Activated CD4-positive, alpha-beta T cell treated with anti-CD3 and anti-CD28 coated beads for 24 hours (primary cell): Measurements from ENCODE around the gene TRIM63.

Experiments used
- DNase-seq, 2 donors: peaks; one replicate each; pipeline ENCODE4 v3.0.0-alpha.2; 2020; ENCODE audit warnings: low read depth in 2 of 2

Gene TRIM63

DNA sequence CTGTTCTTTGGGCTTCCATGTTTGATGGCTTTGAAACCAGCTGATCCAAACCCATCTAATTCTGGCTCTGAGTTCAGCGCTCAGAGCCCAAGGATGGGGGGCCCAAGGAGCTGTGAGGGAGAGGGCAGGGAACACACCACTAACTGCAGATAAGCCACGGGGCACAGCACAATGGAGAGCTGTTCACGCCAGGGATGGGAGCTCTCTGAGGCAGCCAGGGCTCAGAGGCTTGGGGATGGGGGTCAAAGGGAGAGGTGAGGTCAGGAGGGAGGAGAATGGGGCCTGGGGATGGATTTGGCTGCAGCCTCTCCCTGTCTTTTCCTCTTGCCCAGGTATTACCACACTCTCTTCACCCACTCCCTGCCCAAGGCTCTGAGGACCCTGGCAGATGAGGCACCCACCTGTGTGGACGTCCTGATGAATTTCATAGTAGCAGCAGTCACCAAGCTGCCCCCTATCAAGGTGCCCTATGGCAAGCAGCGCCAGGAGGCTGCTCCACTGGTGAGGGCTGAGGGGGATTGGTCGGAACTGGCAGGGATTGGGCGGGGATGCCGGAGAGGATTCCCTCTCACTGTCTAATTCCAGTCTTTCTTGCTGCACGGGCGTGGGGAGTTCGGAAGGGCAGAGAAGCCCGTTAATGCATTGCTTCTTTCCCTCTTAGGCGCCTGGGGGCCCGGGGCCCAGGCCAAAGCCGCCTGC is 32.8 kb downstream of the TRIM63 start:
- DNase-seq = no peak

DNA sequence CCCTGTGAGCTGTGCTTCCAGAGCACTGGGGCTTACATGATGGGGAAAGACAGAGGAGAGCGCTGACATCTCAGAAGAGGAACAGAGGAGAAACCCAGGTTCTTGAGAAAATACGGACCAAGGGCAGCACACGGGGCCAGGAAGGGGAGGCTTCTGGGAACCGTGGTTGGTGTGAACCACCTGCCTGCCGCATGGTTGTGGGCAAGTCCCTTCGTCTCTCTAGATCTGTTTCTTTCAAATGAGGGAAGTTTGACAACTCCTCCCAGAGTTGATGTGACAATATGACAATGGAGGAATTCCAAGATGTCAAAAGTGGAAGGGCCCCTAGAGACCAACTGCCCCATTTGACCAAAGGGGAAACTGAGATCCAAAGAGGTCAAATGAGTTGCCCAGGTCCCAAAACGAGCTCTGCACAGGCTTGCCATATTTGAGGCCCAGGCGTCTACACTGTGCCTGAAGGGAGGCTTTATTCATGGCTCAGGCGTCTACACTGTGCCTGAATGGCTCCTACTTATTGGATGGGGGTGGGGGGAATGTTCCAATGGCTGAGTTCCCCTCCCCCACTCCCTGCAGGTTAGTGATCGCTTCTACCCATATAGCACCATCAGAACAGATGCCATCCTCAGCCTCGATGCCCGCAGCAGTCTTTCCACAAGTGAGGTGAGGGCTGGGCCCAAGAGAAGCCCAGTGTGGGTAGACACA is 34.6 kb downstream of the TRIM63 start:
- DNase-seq = no peak

DNA sequence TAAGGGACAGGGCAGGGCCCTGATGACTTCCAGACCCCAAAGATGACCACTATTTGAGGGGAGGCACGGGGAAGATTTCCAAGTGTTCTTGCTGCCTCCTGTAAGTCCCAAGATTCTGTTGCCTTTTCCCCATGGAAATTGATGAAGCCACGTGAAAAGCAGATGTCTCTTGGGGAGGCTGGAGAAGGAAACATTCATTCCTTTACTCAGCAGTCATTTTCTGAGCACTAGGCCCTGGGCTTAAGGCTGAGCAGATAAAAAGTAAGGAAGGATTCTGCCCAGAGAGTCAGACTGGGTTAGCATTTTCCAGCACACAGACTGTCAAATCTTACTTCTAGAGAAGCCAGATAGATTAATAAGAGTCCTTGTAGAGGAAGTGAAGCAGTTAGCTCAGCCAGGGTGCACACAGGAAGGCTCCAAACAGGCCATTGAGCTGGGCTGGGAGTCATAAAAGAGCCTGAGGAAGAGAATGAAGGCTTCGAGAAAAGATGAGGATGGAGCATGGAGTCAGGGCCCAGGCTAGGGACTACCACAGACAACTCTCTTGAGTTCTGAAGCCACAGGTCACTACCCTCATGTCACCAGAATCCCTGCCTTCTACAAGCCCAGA is 35.7 kb downstream of the TRIM63 start:
- DNase-seq = no peak

DNA sequence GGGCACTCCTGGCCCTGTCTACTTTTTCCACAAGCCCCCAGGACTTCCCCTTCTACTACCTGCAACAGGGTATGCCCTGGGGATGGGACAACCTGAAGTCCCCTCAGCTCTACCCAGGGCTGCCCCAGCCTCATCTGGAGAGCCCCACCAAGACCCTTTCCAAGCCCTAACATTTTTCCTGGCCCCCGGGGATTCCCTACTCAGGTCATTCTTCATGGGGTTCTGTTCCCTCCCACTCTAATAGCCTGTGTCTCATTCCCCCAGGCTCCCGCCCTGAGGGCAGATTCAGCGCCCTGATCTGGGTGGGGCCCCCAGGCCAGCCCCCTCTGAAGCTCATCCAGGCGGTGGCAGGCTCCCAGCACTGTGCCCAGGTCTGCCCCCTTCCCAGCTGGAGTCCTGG is 36.2 kb downstream of the TRIM63 start:
- no peak for DNase-seq

DNA sequence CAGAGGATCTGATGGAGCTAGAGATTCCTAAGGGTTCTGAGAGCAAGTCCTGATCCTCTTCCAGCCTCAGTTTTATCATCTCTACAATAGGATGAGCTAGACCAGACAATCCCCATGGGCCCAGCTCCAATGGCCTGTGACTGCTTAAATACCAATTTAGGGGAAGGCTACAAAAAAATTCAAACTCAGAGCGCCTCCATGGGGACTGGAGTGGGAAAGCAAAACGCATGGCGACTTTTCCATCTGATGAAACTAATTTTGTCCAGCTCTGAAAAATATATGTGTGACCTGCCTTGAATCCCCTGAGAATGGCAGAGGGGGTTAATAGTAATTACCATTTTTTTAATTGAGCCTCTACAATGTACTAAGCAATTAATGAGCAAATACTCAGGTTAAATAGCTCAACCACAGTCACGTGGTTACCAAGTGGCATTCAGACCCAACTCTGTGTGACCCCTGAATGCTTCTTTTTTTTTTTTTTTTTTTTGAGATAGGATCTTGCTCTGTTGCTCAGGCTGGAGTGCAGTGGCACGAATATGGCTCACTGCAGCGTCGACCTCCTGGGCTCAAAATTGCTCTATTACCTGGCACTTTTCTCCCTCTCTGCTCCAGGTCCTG is 37.5 kb downstream of the TRIM63 start:
- DNase-seq = no peak

DNA sequence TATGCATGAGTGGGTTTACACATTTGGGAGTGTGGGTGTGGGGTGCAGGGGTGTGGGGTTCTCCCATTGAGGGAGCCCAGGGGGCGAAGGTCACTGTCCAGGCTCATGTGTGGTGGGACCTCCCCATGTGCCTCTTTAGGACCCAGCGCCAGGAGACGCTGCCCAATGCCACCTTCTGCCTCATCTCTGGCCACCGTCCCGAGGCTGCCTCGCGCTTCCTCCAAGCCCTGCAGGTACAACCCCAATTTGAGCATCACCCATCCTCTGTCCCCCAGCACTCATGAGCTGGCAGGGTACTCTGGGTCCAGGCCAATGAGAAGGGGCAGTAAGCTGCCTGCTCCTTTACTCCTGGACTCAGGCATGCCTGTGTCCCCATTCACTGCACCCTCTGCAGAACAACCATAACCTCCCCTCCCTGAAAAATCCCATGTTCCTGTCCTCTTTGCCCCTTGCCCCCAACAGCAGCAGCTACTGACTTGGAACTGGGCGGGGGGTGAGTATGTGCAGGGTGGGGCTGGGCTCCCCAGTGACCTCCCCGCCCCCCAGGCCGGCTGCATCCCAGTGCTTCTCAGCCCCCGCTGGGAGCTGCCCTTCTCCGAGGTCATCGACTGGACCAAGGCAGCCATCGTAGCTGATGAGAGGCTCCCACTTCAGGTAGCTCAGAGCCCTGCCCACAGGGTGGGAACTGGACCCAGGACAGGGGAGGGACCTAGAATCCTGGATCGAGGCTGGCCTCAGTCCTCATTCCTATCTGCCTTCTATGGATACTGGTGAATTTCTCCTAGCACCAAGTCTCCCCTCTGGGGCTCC is 38.2 kb downstream of the TRIM63 start:
- no peak for DNase-seq

DNA sequence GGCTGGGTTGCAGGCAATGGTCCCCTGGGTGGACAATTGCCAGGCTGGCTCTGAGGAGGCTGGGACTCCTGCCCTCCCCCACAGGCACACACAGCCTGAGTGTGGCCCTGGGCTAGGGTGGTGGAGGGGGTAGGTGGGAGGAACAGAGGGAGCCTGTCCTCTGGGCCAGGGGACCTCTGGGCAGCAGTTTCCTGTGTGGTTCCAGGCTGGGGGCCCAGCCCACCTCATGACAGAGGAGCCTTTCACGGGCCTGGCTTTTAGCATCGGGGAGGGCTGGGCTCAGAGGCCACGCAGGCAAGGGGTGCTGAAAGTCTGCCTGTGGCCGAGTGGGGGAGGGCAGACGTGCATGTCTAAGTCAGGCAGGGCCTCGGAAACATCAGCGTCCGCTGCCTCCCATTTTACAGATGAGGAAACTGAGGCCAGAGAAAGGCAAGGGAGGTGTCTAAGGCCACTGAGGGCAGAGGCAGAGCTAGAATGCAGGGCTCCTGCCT is 38.9 kb downstream of the TRIM63 start:
- no peak for DNase-seq

DNA sequence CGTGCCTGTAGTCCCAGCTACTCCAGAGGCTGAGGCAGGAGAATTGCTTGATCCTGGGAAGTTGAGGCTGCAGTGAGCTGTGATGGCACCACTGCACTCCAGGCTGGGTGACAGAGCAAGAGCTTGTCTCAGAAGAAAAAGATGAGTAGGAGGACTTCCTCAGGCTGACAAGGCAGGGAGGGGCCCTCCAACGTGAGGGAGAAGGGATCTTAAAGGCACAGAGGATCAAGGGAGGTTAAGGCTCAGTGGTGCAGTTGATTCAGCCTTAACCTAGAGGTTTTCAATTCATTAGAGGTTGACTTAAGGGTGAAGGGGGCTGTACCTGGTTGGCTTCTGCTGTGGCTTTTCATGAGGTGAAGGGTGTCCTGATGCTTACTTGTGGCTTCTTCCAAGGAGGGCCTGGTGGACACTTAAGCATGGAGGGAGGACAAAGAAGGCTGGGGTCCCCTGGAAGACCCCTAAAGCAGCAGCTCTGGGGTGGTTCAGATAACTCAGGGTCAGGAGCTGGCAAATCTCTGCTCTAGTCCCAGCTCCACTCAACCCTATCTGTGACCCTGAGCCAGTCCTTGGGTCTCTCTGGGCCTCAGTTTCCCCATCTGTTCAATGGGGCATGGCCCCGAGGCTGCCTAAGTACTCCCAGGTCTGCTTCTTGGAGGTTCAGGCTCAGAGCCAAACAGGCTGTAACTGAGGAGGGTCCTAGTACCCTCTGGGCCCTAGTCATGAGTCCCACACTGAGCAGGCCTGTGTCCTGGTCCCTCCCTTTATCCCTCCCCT is 39.5 kb downstream of the TRIM63 start:
- no peak for DNase-seq

DNA sequence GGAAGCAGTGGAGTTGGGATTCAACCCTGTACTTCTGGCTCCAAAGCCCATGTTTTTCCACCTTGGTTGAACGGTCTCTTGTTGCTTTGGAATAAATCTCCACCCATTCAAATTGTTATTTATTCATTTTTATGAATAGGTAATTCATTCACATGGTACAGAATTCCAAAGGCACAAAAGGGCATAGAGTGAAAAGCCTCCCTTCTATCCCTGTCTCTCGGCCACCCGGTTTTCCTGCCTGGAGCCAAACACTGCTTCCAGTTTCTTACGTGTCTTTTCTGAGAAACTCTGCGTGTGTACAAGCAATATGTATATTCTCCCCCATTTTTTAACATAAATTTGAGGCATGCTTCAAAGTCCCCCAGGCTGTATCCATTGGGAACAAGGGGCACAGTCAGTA is 41.9 kb downstream of the TRIM63 start:
- no peak for DNase-seq

DNA sequence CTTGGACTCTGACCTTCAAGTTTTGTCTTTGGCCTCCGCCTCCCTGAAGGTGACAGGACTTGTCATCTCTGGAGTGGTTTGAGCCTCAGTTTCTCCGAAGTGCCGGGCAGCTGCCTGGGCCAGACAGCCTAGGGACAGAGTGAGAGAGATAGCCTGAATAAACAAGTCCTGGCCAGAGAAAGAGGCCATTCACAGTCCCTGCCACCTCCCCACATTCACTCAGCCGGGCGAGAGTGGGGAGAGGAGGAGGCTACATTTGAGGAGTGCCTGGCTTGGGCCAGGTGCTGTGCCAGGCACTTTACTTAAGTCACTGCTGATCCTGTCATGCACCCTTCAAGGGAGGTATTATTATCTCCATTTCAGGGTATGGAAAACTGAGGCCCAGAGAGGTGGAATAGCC is 42.4 kb downstream of the TRIM63 start:
- DNase-seq = no peak

DNA sequence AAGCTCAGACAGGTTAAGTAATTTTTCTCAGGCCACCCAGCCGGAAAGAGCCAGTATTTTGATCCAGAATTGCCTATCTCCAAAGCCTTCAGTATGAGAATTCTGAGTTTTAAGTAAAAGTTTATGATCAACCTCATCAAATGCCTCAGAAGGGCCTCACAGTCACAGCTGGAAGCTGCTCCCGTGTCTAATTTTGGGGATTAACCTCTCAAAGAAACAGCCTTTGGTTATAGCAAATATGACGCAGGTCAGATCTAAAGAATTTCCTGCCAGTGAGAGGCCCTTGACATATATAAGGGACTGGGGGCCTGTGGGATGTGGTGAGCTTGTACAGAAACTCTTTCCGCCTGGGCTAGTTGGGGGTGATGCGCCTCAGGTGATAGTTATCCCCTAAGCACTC is 43.6 kb downstream of the TRIM63 start:
- no peak for DNase-seq

DNA sequence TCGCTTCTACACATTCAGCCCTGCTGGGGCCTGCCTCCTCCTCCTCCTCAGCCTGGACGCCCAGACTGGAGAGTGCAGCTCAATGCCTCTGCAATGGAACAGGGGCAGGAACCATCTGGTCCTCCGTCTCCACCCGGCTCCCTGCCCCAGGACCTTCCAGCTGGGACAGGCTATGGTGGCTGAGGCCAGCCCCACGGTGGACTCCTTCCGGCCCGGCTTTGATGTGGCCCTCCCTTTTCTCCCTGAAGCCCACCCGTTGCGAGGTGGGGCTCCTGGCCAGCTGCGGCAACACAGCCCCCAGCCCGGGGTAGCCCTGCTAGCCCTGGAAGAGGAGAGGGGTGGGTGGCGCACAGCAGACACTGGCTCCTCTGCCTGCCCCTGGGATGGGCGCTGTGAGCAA is 44.4 kb downstream of the TRIM63 start:
- DNase-seq = no peak

DNA sequence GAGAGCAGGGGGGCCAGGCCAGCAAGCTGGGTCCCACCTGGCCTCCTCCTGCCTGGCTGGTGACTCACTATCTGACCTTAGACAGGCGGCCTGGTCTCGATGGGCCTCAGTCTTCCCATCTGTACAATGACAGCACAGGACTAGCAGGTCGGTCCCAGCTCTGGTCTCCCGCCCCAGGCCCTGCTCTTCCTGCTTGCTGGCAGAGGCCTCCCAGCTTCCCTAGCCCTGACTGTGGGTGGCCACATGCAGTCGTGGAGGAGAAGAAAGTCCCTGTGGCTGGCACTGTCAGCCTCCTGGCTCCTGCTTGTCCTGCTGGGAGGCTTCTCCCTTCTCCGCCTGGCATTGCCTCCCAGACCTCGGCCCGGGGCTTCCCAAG is 45.0 kb downstream of the TRIM63 start:
- no peak for DNase-seq

DNA sequence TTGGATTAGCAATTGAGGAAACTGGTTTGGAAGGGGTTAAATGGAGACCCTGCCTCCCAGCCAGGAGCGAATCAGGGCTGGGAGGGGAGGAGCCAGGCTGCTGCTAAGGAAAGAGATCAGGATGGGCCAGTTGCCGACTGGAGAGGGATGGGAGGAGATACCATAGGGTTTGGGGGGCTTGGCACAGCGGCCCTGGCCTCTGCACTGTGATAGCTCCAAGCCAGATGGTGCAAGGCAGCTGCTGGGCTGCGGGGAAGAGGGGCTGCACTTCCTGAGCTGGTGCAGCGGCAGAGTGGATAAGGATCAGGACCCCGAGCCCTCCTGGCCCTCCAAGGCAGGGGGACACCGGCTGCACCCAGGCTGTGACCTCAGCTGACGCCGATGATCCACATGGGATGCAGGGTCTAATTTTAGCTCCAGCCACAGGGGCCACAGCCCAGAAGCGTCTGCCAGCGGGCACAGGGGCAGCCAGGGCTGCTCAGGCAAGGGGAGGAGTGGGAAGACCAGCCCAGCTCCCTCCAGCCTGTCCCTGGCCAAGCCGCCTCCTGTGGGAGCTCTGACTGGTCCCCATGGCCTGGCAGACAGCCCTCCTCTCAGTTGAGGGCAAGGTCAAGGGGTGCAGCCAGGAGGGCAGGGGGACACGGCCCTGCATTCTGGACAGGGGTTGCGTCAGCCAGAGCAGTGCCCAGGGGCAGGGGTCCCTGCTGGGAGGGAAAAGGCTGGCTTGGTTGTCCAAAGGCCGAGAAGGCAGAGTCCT is 45.6 kb downstream of the TRIM63 start, which contains the start of gene EXTL1:
TSS of gene EXTL1 (plus strand) at position 129 of the 757 bp plus-strand sequence. CDS start 872 bp downstream, outside the sequence.
- no peak for DNase-seq

DNA sequence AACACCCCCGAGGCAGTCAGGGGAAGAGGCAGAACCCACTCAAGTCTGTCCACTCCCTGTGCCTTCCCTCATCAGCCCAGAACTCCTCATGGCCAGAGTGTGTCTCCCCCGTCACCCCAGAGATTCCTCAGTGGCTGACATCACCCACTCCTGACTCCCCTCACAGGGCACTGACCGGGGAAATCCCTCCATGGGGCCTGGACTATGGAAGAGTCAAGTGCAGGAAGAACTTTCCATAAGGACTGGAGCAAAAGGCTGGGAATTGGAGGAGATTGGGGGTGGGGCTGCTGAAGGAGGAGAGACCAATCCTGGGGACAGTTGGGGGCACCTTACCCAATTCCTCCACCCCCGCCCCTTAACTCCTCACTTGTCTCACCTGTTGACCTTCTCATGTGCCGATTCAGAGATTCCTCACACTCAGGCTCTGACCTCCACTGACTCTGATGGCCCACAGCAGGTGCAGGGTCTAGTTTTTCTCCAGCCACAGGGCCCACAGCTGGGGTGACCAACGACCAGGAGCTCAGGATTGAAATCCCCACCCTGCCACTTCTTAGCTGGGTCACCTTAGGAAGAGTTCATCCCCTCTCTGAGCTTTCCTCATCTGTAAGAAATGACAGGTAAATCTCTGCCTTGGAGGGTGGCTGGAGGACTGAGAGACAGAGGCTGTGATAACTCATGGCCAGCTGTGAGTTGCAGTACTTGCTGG is 46.3 kb downstream of the TRIM63 start:
- no peak for DNase-seq

DNA sequence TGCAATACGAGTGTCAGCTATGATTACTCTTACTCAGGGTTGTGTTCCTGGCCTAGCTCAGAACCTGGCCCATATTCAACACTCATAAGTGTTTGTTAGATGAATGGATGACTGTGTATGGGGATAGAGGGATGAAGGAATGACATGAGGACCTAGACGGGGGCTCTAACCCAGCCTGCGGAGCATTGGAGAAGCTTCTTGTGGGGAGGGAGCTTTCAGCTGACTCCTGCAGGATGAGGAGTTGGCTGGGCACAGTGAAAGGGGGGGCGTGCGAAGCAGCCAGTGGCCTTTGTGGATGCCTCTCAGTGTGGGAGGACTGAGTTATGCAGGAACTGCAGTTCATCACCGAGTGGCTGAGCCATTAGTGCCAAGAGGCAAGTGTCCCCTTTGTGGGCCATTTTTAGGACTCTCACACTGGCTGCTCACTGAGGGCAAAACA is 47.1 kb downstream of the TRIM63 start:
- DNase-seq = no peak

DNA sequence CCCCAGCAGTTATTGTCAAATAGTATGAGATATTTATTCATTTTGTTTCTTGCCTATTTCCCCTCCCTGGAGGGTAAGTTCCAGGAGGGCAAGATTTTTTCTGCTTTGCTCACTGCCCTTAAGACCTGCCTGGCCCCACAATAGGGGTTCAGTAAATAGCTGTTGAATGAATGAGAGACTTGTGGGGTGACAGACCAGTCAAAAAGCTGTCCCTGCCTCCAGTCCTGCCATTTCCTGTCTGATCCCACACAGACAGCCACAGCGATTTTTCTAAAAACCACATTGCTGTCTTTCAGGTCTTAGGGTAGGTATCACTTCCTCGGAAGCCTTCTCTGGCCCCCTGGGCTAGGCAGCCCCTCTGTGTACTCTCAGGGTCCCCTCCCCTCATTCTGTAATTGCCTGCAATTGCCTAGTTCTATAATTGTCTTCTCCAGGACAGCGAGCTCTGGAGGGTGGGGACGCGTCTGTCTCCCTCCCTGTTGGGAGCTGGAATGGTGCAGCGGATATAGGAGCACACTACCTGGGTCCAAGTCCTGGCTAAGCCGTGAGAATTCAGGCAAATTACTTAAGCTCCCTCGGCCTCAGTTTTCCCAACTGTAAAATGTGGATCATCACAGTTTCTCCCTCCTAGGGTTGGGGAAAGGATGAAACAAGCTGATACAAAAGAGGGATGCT is 47.7 kb downstream of the TRIM63 start:
- DNase-seq = no peak

DNA sequence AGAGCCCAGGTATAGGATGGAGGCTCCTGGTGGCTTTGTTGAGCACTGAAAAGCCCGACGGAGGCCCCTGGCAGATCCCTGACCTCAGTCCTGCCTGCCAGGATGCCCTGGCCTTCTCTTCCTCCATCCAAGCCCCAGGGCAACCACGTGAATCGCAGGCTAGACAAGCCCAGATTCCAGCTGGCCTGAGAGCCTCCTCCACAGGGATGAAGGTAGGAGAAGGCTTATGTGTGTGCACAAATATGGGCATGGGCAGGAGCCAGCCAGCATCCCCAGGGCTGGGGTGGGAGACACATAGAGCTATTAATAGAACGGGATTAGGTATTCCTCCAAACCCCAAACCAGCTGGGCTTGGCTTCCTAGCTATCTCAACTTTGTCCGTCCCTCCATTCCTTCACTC is 49.8 kb downstream of the TRIM63 start:
- DNase-seq = no peak
